ENCODE data around the gene RAD23A. TPM values are rescaled to one million over a fixed set of nuclear protein-coding genes. Genes with fewer than 3 reads are reported as not detected.
"Not testable (repeated sequence)": the region's sequence is repeated elsewhere in the genome, so short reads cannot be mapped to it uniquely, and the experiment has no call there.

The RAD23A gene
- 71.9 TPM for polyA plus RNA-seq (ENCODE audit: insufficient read length)
- long read RNA-seq, donor 1, transcript RAD23A-203 (9 exons, 1,746 nt) = minor isoform, 30 of 114 reads
- long read RNA-seq, donor 1, transcript RAD23A-207 (2 exons, 545 nt) = major isoform, 32 of 114 reads
- long read RNA-seq, donor 1, transcript RAD23A-201 (9 exons, 1,736 nt) = minor isoform, 29 of 114 reads
- long read RNA-seq, donor 1, partial matches to known transcripts = 23 of 114 reads
- long read RNA-seq, donor 1, other reads (novel, unspliced or antisense) = 0 of 114 reads
- long read RNA-seq, donor 2, transcript RAD23A-201 (9 exons, 1,736 nt) = minor isoform, 14 of 63 reads
- long read RNA-seq, donor 2, transcript RAD23A-203 (9 exons, 1,746 nt) = major isoform, 21 of 63 reads
- long read RNA-seq, donor 2, transcript RAD23A-207 (2 exons, 545 nt) = major isoform, 21 of 63 reads
- long read RNA-seq, donor 2, partial matches to known transcripts = 7 of 63 reads
- long read RNA-seq, donor 2, other reads (novel, unspliced or antisense) = 0 of 63 reads
- long read RNA-seq, donor 3, transcript RAD23A-201 (9 exons, 1,736 nt) = major isoform, 14 of 45 reads
- long read RNA-seq, donor 3, transcript RAD23A-207 (2 exons, 545 nt) = minor isoform, 12 of 45 reads
- long read RNA-seq, donor 3, transcript RAD23A-203 (9 exons, 1,746 nt) = minor isoform, 13 of 45 reads
- long read RNA-seq, donor 3, partial matches to known transcripts = 5 of 45 reads
- long read RNA-seq, donor 3, other reads (novel, unspliced or antisense) = 0 of 45 reads
- long read RNA-seq, donor 4, partial matches to known transcripts = 0 of 4 reads
- long read RNA-seq, donor 4, other reads (novel, unspliced or antisense) = 0 of 4 reads
- long read RNA-seq, donor 5, transcript RAD23A-201 (9 exons, 1,736 nt) = minor isoform, 22 of 66 reads
- long read RNA-seq, donor 5, transcript RAD23A-207 (2 exons, 545 nt) = minor isoform, 15 of 66 reads
- long read RNA-seq, donor 5, transcript RAD23A-203 (9 exons, 1,746 nt) = major isoform, 28 of 66 reads
- long read RNA-seq, donor 5, partial matches to known transcripts = 0 of 66 reads
- long read RNA-seq, donor 5, other reads (novel, unspliced or antisense) = 0 of 66 reads
- long read RNA-seq, donor 6, transcript RAD23A-207 (2 exons, 545 nt) = major isoform, 21 of 65 reads
- long read RNA-seq, donor 6, transcript RAD23A-203 (9 exons, 1,746 nt) = minor isoform, 19 of 65 reads
- long read RNA-seq, donor 6, transcript RAD23A-201 (9 exons, 1,736 nt) = minor isoform, 16 of 65 reads
- long read RNA-seq, donor 6, partial matches to known transcripts = 8 of 65 reads
- long read RNA-seq, donor 6, other reads (novel, unspliced or antisense) = 0 of 65 reads
- long read RNA-seq, donor 7, transcript RAD23A-207 (2 exons, 545 nt) = major isoform, 27 of 86 reads
- long read RNA-seq, donor 7, transcript RAD23A-201 (9 exons, 1,736 nt) = minor isoform, 18 of 86 reads
- long read RNA-seq, donor 7, transcript RAD23A-203 (9 exons, 1,746 nt) = minor isoform, 26 of 86 reads
- long read RNA-seq, donor 7, partial matches to known transcripts = 15 of 86 reads
- long read RNA-seq, donor 7, other reads (novel, unspliced or antisense) = 0 of 86 reads
- long read RNA-seq, donor 8, transcript RAD23A-203 (9 exons, 1,746 nt) = major isoform, 9 of 25 reads
- long read RNA-seq, donor 8, transcript RAD23A-201 (9 exons, 1,736 nt) = minor isoform, 8 of 25 reads
- long read RNA-seq, donor 8, transcript RAD23A-207 (2 exons, 545 nt) = minor isoform, 8 of 25 reads
- long read RNA-seq, donor 8, partial matches to known transcripts = 0 of 25 reads
- long read RNA-seq, donor 8, other reads (novel, unspliced or antisense) = 0 of 25 reads

GRCh38 chr19:12945479-12946091, at the start of gene RAD23A:
RAD23A (plus strand) TSS chr19:12945862; CDS start chr19:12945949, 87 bp downstream.
- DNase-seq = peak; percentile 97

DNA sequence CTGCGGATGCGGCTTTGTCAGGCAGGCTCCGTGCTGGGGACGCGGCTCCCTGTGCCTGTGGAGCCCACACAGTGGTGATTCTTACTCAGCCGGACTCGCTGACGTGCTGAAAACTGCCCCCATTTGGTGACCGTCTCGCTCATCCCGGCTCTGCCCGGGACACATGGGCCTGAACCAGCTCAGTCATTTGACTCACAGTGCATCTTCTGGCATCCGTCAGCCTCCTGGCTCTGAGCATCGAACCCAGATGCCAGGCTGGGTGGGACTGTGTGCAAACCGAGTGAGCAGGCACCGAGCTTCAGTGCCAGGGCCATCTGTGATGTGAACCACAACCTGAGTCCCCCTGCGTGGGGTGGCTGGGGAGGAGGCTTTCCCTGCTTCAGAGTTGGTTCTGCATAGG, 49.2 kb upstream of the RAD23A start:
- DNase-seq = no peak

- no peak for DNase-seq
Measured at GRCh38 chr19:12899891-12900518, 45.7 kb upstream of the RAD23A start.

DNA sequence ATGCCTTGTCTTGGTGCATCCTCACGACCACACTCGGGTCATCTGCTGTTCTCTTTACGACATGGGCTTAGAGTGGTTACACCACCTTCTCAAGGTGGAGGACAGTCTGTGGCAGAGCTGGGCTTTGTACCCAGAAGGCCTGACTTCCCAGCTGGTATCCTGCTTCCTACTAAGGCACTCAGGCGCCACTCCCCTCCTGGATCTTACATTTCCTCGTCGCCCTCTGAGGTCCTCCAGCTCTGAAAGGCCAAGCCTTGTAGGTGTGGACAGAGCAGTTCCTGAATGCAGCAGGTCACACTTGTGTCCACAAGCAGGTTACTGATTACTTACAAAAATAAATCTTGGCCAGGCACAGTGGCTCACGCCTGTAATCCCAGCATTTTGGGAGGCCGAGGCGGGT, 38.5 kb upstream of the RAD23A start:
- no peak for DNase-seq

DNA sequence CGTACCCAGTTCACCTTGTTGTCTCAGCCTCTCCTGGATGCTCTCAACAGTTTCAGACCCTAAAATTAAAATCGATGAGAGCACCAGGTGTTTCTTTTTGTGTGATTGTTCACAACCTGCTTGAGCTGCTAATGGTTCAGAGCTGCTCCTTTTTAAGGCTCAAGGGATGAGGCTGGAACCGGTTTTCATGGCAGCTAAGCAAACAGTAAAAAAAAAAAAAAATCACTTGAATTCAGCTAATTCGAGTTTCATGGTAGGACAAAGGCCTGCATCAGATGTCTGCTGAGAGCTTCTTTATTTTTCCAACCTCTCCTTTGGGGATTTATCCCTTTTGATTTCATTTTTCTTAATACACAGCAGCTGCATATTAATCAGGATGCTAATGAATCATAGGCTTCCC, 33.1 kb upstream of the RAD23A start:
- no peak for DNase-seq

DNA sequence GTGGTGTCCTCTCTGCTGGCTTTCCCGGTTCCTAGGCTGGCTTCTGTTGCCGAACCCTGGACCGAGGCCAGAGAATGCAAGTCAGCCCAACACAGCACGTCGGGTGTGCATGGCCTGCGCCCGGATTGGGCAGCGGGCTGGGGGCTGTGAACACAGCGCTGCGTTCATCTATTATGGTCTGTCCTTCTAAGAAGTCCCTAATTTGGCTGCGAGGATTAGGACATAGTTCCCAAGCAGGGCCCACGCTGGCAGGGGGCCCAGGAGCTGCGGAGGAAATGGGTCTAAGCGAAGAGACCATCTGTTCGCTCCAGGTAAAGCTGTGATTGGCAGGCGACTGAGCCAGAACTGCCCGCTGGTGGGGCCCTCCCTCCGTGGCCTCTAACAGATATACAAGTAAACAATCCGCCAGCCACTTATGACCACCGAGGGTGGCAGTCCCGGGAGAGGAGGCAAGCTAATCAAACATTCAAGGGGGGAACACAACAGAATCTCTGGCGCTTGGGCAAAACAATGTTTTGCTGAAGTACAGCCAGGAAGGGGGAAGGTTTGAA, 32.6 kb upstream of the RAD23A start:
- DNase-seq = no peak

DNA sequence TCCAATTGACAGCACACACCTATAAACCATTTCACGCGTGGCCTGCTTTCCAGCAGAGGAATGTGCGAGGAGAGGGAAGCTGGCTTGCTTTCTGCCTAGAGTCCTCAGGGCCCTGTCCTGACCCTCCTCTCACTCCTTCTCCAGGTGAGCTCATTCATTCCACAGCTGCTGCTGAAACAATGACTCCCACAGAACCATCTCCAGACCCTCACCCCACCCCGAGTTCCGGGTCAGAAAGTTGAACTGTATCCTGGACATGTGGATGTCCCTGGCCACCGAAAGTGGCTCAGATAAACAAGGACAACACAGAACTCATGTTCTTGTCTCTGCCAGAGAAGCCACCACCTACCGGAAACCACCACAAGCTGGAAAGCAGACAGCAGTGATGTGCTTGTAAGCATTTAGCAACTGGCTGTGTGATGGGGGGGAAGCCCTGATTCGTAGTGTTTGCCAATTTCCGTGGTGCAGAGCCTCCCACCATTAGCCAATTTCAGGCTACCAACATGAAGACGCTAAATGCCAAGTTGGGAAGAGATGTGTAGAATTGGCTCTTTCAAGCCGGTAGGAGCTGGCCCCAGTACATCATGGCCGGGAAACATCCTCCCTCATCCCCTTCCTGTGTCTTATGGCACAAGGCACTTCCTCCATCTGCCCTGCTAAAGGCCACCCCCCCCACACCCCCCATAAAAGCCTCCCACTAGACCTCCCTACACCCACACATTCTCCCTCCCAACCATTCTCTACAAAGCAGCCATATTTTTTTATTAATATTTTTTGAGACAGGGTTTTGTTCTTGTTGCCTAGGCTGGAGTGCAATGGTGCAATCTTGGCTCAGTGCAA, 31.6 kb upstream of the RAD23A start:
- DNase-seq = no peak

GRCh38 chr19:12915860-12916259, 29.8 kb upstream of the RAD23A start:
- not testable (repeated sequence) for DNase-seq

DNA sequence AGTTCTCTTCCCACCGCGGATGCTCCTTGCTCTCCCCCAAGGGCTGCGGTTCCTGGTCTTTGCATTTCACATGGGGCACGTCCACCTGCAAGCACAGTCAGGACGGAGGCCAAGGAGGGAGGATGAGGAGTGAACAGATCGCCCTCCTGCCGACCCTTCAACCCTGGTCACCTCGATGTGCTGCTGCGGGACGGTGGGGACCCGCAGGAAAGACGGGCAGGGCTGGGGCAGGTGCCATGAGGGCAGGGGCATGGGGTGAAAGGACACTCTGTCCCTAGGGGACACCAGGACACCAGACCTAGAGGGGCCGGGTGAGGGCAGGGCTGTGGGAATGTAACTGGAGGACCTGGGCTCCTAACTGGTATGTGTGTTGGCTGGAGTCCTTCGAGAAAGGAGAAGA, 27.4 kb upstream of the RAD23A start:
- DNase-seq = no peak

GRCh38 chr19:12921047-12921446, 24.6 kb upstream of the RAD23A start:
- no peak for DNase-seq

DNA sequence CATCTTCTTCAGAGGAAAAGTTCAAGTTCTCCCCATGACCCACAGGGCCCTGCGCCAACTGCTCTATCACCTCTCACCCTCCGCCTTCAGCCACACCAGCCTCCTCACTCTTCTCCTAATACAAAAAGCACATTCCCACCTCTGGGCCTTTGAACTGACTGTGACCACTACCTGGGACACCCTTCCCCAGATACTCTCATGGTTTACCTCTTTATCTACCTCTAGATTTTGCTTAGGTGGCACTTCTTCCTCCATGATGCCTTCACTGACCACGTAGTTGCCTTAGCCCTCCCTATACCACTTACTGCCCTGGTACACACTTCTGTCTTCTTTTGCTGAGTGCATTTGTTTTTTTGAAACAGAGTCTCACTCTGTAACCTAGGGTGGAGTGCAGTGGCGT, 22.7 kb upstream of the RAD23A start:
- no peak for DNase-seq

DNA sequence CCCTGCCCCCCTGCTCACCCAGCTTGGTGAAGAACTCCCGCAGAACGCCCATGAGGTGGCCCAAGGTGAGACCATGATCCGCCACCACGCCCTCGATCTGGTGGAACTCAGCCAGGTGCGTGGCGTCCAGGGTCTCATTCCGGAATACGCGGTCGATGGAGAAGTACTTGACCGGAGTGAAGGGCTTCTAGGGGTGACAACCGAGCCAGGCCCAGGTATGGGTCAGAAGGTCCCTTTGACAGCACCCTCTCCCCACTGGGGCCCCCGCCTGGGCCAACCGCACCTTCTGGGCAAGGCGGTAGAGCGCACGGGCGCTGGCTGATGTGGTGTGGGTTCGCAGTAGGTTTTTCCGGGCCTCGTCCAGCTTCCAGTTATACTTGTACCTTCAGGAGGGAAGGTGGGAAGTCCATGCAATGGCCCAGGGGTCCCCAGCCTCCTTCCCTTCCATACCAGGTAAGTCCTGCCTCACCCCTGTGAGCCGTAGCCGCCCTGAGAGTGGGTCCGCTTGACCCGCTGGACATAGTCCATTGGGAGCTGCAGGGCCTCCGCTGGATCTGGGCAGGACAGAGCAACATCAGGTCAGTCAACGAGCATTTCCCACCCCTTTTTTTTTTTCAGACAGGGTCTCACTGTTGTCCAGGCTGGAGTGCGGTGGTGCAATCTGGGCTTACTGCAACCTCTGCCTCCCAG, 20.9 kb upstream of the RAD23A start:
- no peak for DNase-seq

DNA sequence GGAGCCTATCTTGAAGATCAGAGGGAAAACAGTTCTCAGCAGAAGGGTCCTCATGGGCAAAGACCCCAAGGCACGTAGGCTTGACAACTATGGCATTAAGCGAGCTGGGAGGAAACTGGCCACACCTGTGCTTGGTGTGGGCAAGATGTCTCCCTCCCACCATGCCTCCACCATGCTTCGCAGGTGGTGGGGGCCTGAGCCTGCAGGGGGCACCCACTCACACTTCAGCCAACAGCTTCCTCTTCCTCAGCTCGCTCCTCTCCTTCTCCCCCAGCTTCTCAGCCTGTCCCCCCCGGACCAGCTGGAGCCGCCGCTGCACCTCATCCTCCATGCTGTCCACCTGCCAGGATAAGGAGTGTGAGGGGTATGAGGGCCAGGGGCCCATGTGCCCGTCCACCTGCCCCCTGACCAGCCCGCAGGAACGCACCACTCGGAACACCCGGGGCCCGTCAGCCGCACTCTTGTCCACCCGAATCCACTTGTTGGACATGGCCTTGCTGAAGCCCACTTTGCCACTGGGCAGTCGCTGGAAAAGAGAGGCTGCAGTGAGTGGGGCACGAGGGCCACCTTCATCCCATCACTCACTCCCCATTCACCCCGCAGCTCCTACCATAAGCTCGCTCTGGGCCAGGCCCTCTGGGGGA, 15.5 kb upstream of the RAD23A start:
- no peak for DNase-seq

DNA sequence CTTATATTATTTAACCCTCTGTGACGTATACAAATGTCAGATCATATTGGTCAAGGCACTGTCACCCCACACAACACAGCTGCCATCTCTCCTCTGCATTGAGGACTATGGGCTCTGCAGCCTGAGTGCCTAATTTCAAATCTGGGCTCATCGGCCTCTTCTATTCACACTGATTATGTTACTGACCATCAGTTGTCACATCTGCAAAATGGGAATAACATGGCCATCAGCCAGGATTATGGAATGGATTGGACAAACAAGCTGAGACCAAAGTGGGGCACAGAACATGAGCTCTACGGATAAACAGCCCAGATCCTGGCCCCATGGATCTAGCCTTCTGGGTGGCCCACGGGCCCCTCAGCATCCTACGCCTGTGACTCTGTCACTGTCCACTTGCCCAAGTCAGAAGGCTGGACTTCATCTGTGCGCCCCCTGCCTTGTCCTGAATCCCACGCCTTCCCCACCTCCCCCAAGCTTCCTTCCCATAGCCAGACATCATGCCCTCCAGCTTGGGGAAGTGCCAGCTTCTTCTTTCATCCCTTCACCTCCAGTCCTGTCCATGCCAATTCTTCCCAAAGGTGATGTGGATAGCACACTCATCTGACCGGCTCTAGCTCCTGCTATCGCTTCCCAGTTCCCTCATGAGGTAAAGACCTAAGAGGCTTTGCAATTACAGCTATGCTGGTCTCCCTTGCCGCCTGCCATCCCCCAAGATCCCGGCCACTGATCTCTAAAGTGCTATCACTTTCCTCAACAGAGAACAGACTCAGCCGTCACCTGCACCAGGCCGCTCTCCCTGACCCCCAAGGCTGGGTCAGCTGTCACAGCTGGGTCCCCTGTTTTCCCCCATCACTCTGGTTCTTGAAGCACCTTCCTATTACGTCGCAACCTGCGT, 13.0 kb upstream of the RAD23A start:
- no peak for DNase-seq

GRCh38 chr19:12933287-12934072, 12.2 kb upstream of the RAD23A start, which contains the start of gene FARSA:
FARSA (minus strand) TSS chr19:12933711; CDS start chr19:12933696, 15 bp downstream.
- DNase-seq = peak; percentile 91

DNA sequence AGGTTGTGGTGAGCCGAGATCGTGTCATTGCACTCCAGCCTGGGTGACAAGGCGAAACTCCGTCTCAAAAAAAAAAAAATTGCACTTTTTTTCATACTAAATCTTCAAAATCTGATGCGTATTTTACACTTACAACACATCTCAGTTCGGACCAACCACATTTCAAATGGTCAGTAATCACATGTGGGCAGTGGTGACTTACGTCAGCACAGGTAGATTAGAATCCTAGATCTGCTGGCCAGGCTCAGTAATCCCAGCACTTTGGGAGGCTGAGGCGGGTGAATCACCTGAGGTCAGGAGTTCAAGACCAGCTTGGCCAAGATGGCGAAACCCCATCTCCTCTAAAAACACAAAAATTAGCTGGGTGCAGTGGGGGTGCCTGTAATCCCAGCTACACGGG, 10.6 kb upstream of the RAD23A start:
- DNase-seq = no peak

Data from left kidney (tissue), 8 donors.